HuH-7.5 (cell line): ENCODE results near the gene OR5K2.
A peak's percentile ranks its signal among the peaks of the same experiment; 100 is the strongest.

Experiments
- DNase-seq: peaks from one replicate; pipeline ENCODE4 v3.0.0; 2011; ENCODE audit warnings: low spot score

OR5K2 gene

GRCh38 chr3:98497381-98497780 lies at the start of gene OR5K2:
Gene OR5K2 (plus strand): TSS chr3:98497681. CDS start chr3:98497681, 0 bp downstream.
- no peak for DNase-seq

GRCh38 chr3:98449606-98450193 lies 47.8 kb upstream of the OR5K2 start:
- DNase-seq, result no peak

GRCh38 chr3:98450372-98450771 lies 47.1 kb upstream of the OR5K2 start:
- DNase-seq, result no peak

- no peak for DNase-seq
Observed at GRCh38 chr3:98453827-98454226, 43.7 kb upstream of the OR5K2 start.

GRCh38 chr3:98454929-98455328 lies 42.6 kb upstream of the OR5K2 start:
- no peak for DNase-seq

GRCh38 chr3:98457543-98457942 lies 39.9 kb upstream of the OR5K2 start:
- DNase-seq, result no peak

- DNase-seq, result no peak
Observed at GRCh38 chr3:98460220-98460619, 37.3 kb upstream of the OR5K2 start.

- no peak for DNase-seq
Observed at GRCh38 chr3:98462901-98463300, 34.6 kb upstream of the OR5K2 start, which contains the start of gene OR5K1. Gene OR5K1 (plus strand): TSS chr3:98463201. CDS start chr3:98469577, 6,376 bp downstream.

- DNase-seq, result no peak
Observed at GRCh38 chr3:98482717-98483482, 14.6 kb upstream of the OR5K2 start.

GRCh38 chr3:98483626-98484025 lies 13.9 kb upstream of the OR5K2 start:
- no peak for DNase-seq

- DNase-seq, result no peak
Observed at GRCh38 chr3:98500019-98500418, 2.5 kb downstream of the OR5K2 start.

GRCh38 chr3:98501270-98501669 lies 3.8 kb downstream of the OR5K2 start:
- DNase-seq, result no peak

- no peak for DNase-seq
Observed at GRCh38 chr3:98501863-98502576, 4.5 kb downstream of the OR5K2 start.

- DNase-seq, result no peak
Observed at GRCh38 chr3:98504539-98504938, 7.1 kb downstream of the OR5K2 start.

- DNase-seq, result no peak
Observed at GRCh38 chr3:98508582-98508981, 11.1 kb downstream of the OR5K2 start.

GRCh38 chr3:98512576-98512975 lies 15.1 kb downstream of the OR5K2 start:
- DNase-seq, result no peak

GRCh38 chr3:98513091-98513511 lies 15.6 kb downstream of the OR5K2 start:
- no peak for DNase-seq

GRCh38 chr3:98513736-98514135 lies 16.3 kb downstream of the OR5K2 start:
- no peak for DNase-seq

GRCh38 chr3:98514948-98515347 lies 17.5 kb downstream of the OR5K2 start:
- DNase-seq, result no peak

- DNase-seq, result no peak
Observed at GRCh38 chr3:98518816-98519215, 21.3 kb downstream of the OR5K2 start.

GRCh38 chr3:98519351-98519750 lies 21.9 kb downstream of the OR5K2 start:
- no peak for DNase-seq

GRCh38 chr3:98521897-98522543 lies 24.5 kb downstream of the OR5K2 start:
- DNase-seq, result peak; percentile 37
